HG02884 (cell line): ENCODE results near the gene GRM2.
"Not testable (repeated sequence)": the region's sequence is repeated elsewhere in the genome, so short reads cannot be mapped to it uniquely, and the experiment has no call there.

ENCODE experiments used
- ATAC-seq: cut with Tn5 transposase; IDR thresholded peaks from one replicate; pipeline ENCODE4 v1.9.1; 2021; ENCODE audit warnings: mild to moderate bottlenecking, moderate library complexity; ENCODE audit not compliant: unreplicated experiment

The GRM2 gene

GRCh38 chr3:51720292-51721061, 13.6 kb downstream of the GRM2 start:
- no peak for ATAC-seq

- ATAC-seq: no peak
These were observed 14.3 kb downstream of the GRM2 start for GRCh38 chr3:51721062-51721745.

DNA sequence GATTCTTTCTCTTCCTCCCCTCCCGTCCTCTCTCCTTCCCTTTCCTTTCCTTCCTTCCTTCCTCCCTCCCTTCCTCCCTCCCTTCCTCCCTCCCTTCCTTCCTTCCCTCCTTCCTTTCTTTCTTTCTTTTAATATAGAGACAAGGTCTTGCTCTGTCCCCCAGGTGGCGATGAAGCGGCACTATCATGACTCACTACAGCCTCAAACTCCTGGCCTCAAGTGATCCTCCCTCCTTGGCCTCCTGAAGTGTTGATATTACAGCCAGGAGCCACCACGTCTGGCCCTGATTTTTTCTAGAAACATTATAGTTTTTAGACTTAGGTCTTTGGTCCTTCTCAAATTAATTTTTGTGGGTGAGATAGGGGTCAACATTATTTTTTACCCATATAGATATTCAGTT, 15.5 kb downstream of the GRM2 start:
- no peak for ATAC-seq

- no peak for ATAC-seq
These were observed 20.6 kb downstream of the GRM2 start for GRCh38 chr3:51727500-51727899.

GRCh38 chr3:51729042-51729633, 22.3 kb downstream of the GRM2 start:
- ATAC-seq: no peak

- no peak for ATAC-seq
These were observed 27.1 kb downstream of the GRM2 start for GRCh38 chr3:51733859-51734571.

GRCh38 chr3:51734572-51734907, 27.7 kb downstream of the GRM2 start:
- ATAC-seq: no peak

GRCh38 chr3:51735039-51735438, 28.2 kb downstream of the GRM2 start:
- no peak for ATAC-seq

GRCh38 chr3:51735950-51736349, 29.1 kb downstream of the GRM2 start:
- ATAC-seq: no peak

DNA sequence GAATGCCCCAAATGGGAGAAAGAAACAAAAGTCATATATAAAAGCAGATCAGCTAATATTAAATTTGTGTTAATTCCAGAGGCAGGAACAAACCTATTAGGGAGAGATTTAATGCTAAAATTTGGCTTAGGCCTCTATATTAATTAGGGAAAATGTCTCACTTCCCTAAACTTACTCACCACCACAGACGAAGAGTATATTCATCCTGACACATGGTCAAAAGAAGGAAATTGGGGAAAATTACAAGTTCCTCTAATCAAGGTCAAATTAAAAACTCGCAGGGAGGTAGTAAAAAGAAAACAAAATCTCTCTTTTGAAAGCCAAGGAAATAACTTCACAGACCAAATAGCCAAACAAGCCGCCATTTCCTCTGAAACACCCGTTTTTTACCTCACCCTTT, 32.2 kb downstream of the GRM2 start:
- no peak for ATAC-seq

DNA sequence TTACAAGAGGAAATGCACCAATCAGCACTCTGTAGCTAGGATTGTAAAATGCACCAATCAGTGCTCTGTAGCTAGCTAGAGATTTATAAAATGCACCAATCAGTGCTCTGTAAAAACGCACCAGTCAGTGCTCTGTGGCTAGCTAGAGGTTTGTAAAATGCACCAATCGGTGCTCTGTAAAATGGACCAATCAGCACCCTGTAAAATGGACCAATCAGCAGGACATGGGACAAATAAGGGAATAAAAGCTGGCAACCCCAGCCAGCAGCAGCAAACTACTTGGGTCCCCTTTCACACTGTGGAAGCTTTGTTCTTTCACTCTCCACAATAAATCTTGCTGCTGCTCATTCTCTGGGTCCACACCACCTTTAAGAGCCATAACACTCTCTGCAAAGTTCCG, 35.5 kb downstream of the GRM2 start:
- not testable (repeated sequence) for ATAC-seq

DNA sequence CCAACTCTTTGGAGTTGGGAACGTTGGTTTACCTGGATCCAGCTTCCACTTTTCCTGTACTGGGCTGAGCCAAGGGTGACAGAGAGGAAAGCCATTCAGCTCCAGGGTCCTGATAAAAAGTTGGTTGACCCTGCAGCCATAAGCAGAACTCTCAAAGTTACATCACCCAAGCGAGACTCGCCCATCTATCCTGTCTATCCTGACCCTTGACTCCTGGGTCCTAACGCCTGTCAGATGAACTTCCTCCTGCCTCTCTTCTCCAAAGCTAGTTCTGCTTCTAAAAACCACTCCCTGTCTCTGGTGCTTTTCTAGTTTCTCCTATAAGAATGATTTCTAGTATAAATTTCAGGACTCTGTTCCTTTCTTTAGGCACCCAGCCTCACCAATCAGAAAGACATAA, 36.1 kb downstream of the GRM2 start:
- ATAC-seq: not testable (repeated sequence)

- no peak for ATAC-seq
These were observed 41.0 kb downstream of the GRM2 start for GRCh38 chr3:51747840-51748239.

GRCh38 chr3:51748327-51748726, 41.5 kb downstream of the GRM2 start:
- no peak for ATAC-seq

- no peak for ATAC-seq
These were observed 44.0 kb downstream of the GRM2 start for GRCh38 chr3:51750878-51751277.

DNA sequence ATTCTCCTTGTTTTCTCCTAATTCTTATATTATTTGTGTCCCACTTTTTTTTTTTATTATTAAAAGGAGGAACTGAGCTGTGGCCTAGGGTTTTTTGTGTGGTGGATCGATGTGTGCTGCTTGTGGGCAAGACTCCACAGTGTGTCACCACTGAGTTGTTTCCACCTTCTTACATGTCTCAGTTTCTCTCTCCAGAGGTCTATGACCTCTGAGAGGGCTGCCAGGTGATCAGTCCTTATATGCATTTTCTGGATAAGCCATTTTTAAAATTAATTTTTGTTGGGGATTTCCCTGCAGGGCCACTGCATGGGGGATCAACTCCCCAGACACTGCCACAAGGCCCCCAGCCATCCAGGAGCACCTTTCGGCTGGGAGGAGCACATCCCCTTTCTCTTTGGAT, 44.4 kb downstream of the GRM2 start:
- no peak for ATAC-seq

GRCh38 chr3:51753763-51754750, 47.2 kb downstream of the GRM2 start:
- not testable (repeated sequence) for ATAC-seq

DNA sequence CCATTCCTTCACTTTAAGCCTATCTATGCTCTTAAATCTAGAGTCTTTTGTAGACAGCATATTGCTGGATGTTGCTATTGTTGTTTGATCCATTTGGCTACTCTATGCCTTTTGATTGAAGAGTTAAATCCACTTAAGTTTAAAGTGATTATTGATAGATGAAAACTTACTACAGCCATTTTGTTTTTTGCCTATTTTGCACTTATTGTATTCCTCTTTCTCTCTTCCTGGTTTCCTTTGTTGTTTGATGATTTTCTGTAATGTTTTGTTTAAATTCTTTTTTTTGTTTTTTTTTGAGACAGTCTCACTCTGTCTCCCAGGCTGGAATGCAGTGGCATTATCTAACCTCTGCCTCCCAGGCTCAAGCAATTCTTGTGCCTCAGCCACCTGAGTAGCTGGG, 52.3 kb downstream of the GRM2 start:
- no peak for ATAC-seq
